Right cardiac atrium (tissue), 5 donors: ENCODE results near the gene CLCF1. TPM values are rescaled to one million over a fixed set of nuclear protein-coding genes. Genes with fewer than 3 reads are reported as not detected.
"Not testable (repeated sequence)": the region's sequence is repeated elsewhere in the genome, so short reads cannot be mapped to it uniquely, and the experiment has no call there.

ENCODE experiments used
- ATAC-seq, 2 donors: fragments of 200-7000 bp; cut with Tn5 transposase; one replicate each; pipeline versions ENCODE4 v1.8.0 to v1.9.1; 2020; ENCODE audit warnings: moderate library complexity in 2 of 2, mild to moderate bottlenecking in 1 of 2
- DNase-seq, 3 donors: peaks; one replicate each; pipeline ENCODE4 v3.0.0-alpha.2; 2020
- H3K27ac ChIP-seq: one replicate; pipeline ENCODE4 v1.5.1; 2013; ENCODE audit warnings: mild to moderate bottlenecking, low read length, control low read depth, moderate library complexity
- H3K27me3 ChIP-seq: one replicate; pipeline ENCODE4 v1.6.1; 2013; ENCODE audit not compliant: control insufficient read depth, insufficient read depth
- H3K4me1 ChIP-seq: one replicate; pipeline ENCODE4 v1.6.1; 2013; ENCODE audit warnings: low read length; ENCODE audit not compliant: control insufficient read depth, insufficient read depth
- H3K4me3 ChIP-seq: one replicate; pipeline ENCODE4 v1.5.1; 2013; ENCODE audit warnings: low read length, control low read depth
- H3K9me3 ChIP-seq: one replicate; pipeline ENCODE4 v1.6.1; 2013; ENCODE audit warnings: low read length; ENCODE audit not compliant: control insufficient read depth
- WGBS: extraction: QIAGEN DNeasy Blood & Tissue Kit; methylation state at CpG from one replicate; pipeline ENCODE4 v1.1.7; 2013; 5-methylcytosine and 5-hydroxymethylcytosine counted together
- intact Hi-C, 4 donors: fragments of 100-400 bp; cut with DNase I; formaldehyde crosslinking; loops; one replicate each; pipeline versions ENCODE4 v1.11.0 to v1.14.0; 2022 to 2023
- polyA plus RNA-seq: library from polyadenylated mRNA; stranded (reverse); fragments of 200-250 nt; gene quantifications from one replicate; pipeline ENCODE4 v1.2.3, GENCODE V29; 2013
- total RNA-seq, 4 donors: library from RNA; stranded (reverse); fragmentation: NEBNext Ultra II Directional; extraction: Animal tissue kit (Norgen Biotek cat#: 25700); gene quantifications; one replicate each; pipeline ENCODE4 v1.2.1, GENCODE V29; 2021
- donor health status: healthy with polysubstance abuse.
- donor health status: DM: no; HTN: yes; CAD: no.
- donor health status: DM: no; HTN: no; CAD: no.
- donor health status: DM: no; HTN: yes; CAD: no; lungs with severe emphysema.
- donor health status: DM: yes; HTN: yes; CAD: no.

The CLCF1 gene
- total and polyA plus RNA-seq, 5 donors, result 2.9 to 6.1 (median 3.1) TPM

- Histone ChIP-seq H3K4me1 (no peaks in the 10 kb centered on the region), H3K27me3 (no peaks in the 10 kb centered on the region), H3K9me3 (no peaks in the 10 kb centered on the region), H3K27ac (no peak overlapping the region), H3K4me3 (no peak overlapping the region)
- WGBS, result 76% methylated on average over 18 of the region's 18 CpGs
- intact Hi-C loops, result loop anchor here in 1 of 4 donors (10.0 kb wide), 1 partner anchor 96 kb away; the partner anchor contains the start of genes CDK2AP2 and PITPNM1
- ATAC-seq (no peak), DNase-seq (no peak)
Measured at GRCh38 chr11:67408437-67409200, 35.2 kb upstream of the CLCF1 start.

GRCh38 chr11:67407688-67408163 is 34.3 kb upstream of the CLCF1 start:
- 64% methylated on average over 12 of the region's 12 CpGs for WGBS
- no peak overlapping the region for H3K4me3 ChIP-seq
- no peak overlapping the region for H3K27ac ChIP-seq
- ATAC-seq (no peak), DNase-seq (no peak)
- intact Hi-C loops, result loop anchor here in 1 of 4 donors (10.0 kb wide), 1 partner anchor 97 kb away; the partner anchor contains the start of genes CDK2AP2 and PITPNM1
- H3K9me3 ChIP-seq, result no peaks in the 10 kb centered on the region
- H3K27me3 ChIP-seq, result no peaks in the 10 kb centered on the region
- H3K4me1 ChIP-seq, result no peaks in the 10 kb centered on the region

- intact Hi-C loops, result loop anchor here in 1 of 4 donors (10.0 kb wide), 1 partner anchor 98 kb away; the partner anchor contains the start of genes CDK2AP2 and PITPNM1
- 45% methylated on average over 12 of the region's 12 CpGs for WGBS
- H3K4me1 ChIP-seq, result no peaks in the 10 kb centered on the region
- ATAC-seq (peak; percentile 4 to 30), DNase-seq (peak in 1 of 3 donors; percentile 77)
- no peaks in the 10 kb centered on the region for H3K27me3 ChIP-seq
- H3K9me3 ChIP-seq, result no peaks in the 10 kb centered on the region
- no peak overlapping the region for H3K27ac ChIP-seq
- H3K4me3 ChIP-seq, result no peak overlapping the region
Measured at GRCh38 chr11:67406969-67407687, 33.7 kb upstream of the CLCF1 start.

DNA sequence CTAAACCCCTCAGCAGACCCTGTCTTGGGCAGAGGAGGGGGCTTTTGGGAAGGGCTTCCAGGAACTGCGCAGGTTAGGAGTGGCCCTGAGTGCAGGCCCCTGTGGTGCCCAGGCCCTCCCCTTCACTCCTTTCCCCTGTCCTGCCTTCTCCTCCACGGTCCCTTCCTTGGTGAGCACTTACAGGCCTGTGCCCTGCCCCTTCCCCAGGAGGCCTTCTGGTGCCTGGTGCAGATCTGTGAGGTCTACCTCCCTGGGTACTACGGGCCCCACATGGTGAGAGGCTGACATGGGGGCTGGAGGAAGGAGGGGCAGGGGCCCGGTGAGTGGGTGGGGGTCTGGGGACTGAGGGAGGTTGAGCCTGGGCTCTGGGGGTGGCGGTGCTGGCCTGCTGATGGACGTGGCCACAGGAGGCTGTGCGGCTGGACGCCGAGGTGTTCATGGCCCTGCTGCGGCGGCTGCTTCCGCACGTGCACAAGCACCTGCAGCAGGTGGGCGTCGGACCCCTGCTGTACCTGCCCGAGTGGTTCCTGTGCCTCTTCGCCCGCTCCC is 33.1 kb upstream of the CLCF1 start:
- no peak overlapping the region for H3K4me3 ChIP-seq
- no peaks in the 10 kb centered on the region for H3K9me3 ChIP-seq
- no peaks in the 10 kb centered on the region for H3K27me3 ChIP-seq
- WGBS, result 81% methylated on average over 18 of the region's 18 CpGs
- intact Hi-C loops, result loop anchor here in 1 of 4 donors (10.0 kb wide), 1 partner anchor 98 kb away; the partner anchor contains the start of genes CDK2AP2 and PITPNM1
- H3K4me1 ChIP-seq, result no peaks in the 10 kb centered on the region
- H3K27ac ChIP-seq, result no peak overlapping the region
- ATAC-seq (no peak), DNase-seq (no peak)

DNA sequence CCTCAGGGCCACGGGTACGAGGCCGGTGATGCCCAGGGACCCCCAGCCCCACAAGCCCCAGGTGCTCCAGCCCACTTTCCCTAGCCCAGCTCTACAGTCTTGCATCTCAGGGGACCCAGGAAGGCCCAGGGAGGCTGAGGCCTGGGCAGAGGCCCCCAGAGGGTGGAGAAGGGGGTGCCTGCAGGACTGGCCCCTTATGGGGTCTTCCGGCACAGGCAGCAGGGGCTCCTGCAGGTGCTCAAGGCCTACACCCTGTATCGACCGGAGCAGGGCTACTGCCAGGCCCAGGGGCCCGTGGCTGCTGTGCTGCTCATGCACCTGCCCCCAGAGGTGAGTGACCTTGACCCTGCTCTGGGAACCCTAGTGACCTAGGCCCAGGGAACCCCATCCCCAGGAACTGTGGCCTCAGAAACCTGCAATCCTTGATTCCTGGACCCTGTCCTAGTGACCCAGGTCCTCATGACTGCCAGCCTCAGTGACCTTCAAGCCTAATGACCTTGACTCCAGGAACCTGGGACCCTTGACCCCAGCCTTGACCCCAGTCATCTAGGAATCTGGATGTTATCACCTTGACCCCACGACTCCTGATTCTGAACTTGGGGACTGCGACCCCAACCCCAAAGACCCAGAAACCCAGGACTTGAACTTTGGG is 32.4 kb upstream of the CLCF1 start:
- WGBS, result 91% methylated on average over 9 of the region's 9 CpGs
- peaks cover under 1% of the 10 kb centered on the region for H3K4me1 ChIP-seq
- intact Hi-C loops, result loop anchor here in 1 of 4 donors (10.0 kb wide), 1 partner anchor 99 kb away; the partner anchor contains the start of genes CDK2AP2 and PITPNM1
- ATAC-seq (no peak), DNase-seq (no peak)
- H3K27ac ChIP-seq, result no peak overlapping the region
- H3K9me3 ChIP-seq, result no peaks in the 10 kb centered on the region
- no peaks in the 10 kb centered on the region for H3K27me3 ChIP-seq
- H3K4me3 ChIP-seq, result no peak overlapping the region

GRCh38 chr11:67405196-67405567 is 31.8 kb upstream of the CLCF1 start:
- no peak overlapping the region for H3K27ac ChIP-seq
- intact Hi-C loops, result loop anchor here in 1 of 4 donors (10.0 kb wide), 1 partner anchor 100 kb away; the partner anchor contains the start of genes CDK2AP2 and PITPNM1
- no peaks in the 10 kb centered on the region for H3K9me3 ChIP-seq
- WGBS, result 89% methylated on average over 6 of the region's 6 CpGs
- no peak for ATAC-seq
- H3K4me1 ChIP-seq, result peaks cover 6% of the 10 kb centered on the region
- no peaks in the 10 kb centered on the region for H3K27me3 ChIP-seq
- DNase-seq, result peak in 1 of 3 donors; percentile 51
- H3K4me3 ChIP-seq, result no peak overlapping the region

GRCh38 chr11:67404515-67405195 is 31.3 kb upstream of the CLCF1 start:
- Histone ChIP-seq H3K9me3 (no peaks in the 10 kb centered on the region), H3K4me3 (no peak overlapping the region), H3K4me1 (peaks cover 6% of the 10 kb centered on the region), H3K27me3 (no peaks in the 10 kb centered on the region), H3K27ac (no peak overlapping the region)
- DNase-seq, result no peak
- ATAC-seq, result no peak
- WGBS, result 65% methylated on average over 13 of the region's 13 CpGs
- intact Hi-C loops, result loop anchor here in 2 of 4 donors (5.0 to 10.0 kb wide), 3 partner anchors 63 to 103 kb away; partner anchors contain the start of genes CDK2AP2 (in 2 of the 2), PITPNM1 (in 2 of the 2) and TMEM134 (in 1 of the 2)

- H3K9me3 ChIP-seq, H3K4me3 ChIP-seq, H3K4me1 ChIP-seq, DNase-seq, H3K27ac ChIP-seq, ATAC-seq, H3K27me3 ChIP-seq: not testable (repeated sequence)
- WGBS, result 97% methylated on average over 9 of the region's 9 CpGs
- intact Hi-C loops, result loop anchor here in 2 of 4 donors (5.0 to 10.0 kb wide), 3 partner anchors 64 to 104 kb away; partner anchors contain the start of genes CDK2AP2 (in 2 of the 2), PITPNM1 (in 2 of the 2) and TMEM134 (in 1 of the 2)
Measured at GRCh38 chr11:67403085-67403484, 29.7 kb upstream of the CLCF1 start.

- H3K27me3 ChIP-seq, result not testable (repeated sequence)
- intact Hi-C loops, result loop anchor here in 2 of 4 donors (5.0 to 10.0 kb wide), 3 partner anchors 65 to 105 kb away; partner anchors contain the start of genes CDK2AP2 (in 2 of the 2), PITPNM1 (in 2 of the 2) and TMEM134 (in 1 of the 2)
- peak overlapping the region; percentile 80 for H3K4me3 ChIP-seq
Measured at GRCh38 chr11:67402192-67402839, 28.9 kb upstream of the CLCF1 start.

More at GRCh38 chr11:67402192-67402839, 28.9 kb upstream of the CLCF1 start:
- DNase-seq, result peak in 1 of 3 donors; percentile 65
- 58% methylated on average over 19 of the region's 19 CpGs for WGBS
- H3K27ac ChIP-seq, result peak overlapping the region; percentile 96
- H3K9me3 ChIP-seq, ATAC-seq, H3K4me1 ChIP-seq: not testable (repeated sequence)
